Neutrophil (primary cell): Measurements from ENCODE around the gene SLC24A5.

ENCODE experiments used
- H3K27ac ChIP-seq: fragments of 200-600 bp; sonication (generic); 2 replicates; pipeline ENCODE4 v1.5.1; 2016; ENCODE audit warnings: mild to moderate bottlenecking, moderate library complexity
- H3K27me3 ChIP-seq: fragments of 200-600 bp; sonication (generic); 2 replicates; pipeline ENCODE4 v1.6.0; 2016; ENCODE audit warnings: mild to moderate bottlenecking
- H3K36me3 ChIP-seq: fragments of 200-600 bp; sonication (generic); 2 replicates; pipeline ENCODE4 v1.5.1; 2017
- H3K4me1 ChIP-seq, 2 experiments: fragments of 200-600 bp in 1 of 2; sonication (generic) in 1 of 2; 1 replicate in 1 of 2; 2 replicates in 1 of 2; pipeline versions ENCODE4 v1.5.1 to v1.6.1; 2013 to 2016; ENCODE audit warnings: low read depth in 1 of 2, low read length in 1 of 2, mild to moderate bottlenecking in 1 of 2, moderate library complexity in 1 of 2; ENCODE audit not compliant: control insufficient read depth in 1 of 2, insufficient read depth in 1 of 2
- H3K4me3 ChIP-seq, 2 experiments: fragments of 200-600 bp in 1 of 2; sonication (generic) in 1 of 2; 1 replicate in 1 of 2; 2 replicates in 1 of 2; pipeline ENCODE4 v1.5.1; 2013 to 2016; ENCODE audit warnings: low read depth in 1 of 2, low read length in 1 of 2, mild to moderate bottlenecking in 1 of 2, moderate library complexity in 1 of 2
- H3K9me3 ChIP-seq: fragments of 200-600 bp; sonication (generic); 2 replicates; pipeline ENCODE4 v1.5.1; 2016
- CTCF ChIP-seq: fragments of 200-600 bp; sonication (generic); IDR thresholded peaks from 2 replicates; pipeline ENCODE4 v1.5.1; 2016; ENCODE audit warnings: antibody characterized with exemption

Gene SLC24A5

GRCh38 chr15:48120745-48121144 lies at the start of gene SLC24A5:
TSS of gene SLC24A5 (plus strand) at chr15:48120990. CDS start at chr15:48121045, 55 bp downstream.
- H3K4me1 ChIP-seq: no peaks in the 10 kb centered on the region
- H3K36me3 ChIP-seq: no peaks in the 10 kb centered on the region
- H3K27ac ChIP-seq: no peak within 1 kb of the TSS
- TF ChIP-seq CTCF: no peak
- H3K9me3 ChIP-seq: no peaks in the 10 kb centered on the region
- H3K27me3 ChIP-seq: peaks cover 20% of the 10 kb centered on the region
- no peak within 1 kb of the TSS for H3K4me3 ChIP-seq

GRCh38 chr15:48072941-48073340 lies 47.8 kb upstream of the SLC24A5 start:
- Histone ChIP-seq H3K9me3 (no peaks in the 10 kb centered on the region), H3K27me3 (peaks cover 3% of the 10 kb centered on the region), H3K4me1 (no peaks in the 10 kb centered on the region), H3K36me3 (no peaks in the 10 kb centered on the region), H3K27ac (no peak overlapping the region), H3K4me3 (no peak overlapping the region)
- TF ChIP-seq CTCF: no peak

- Histone ChIP-seq H3K27me3 (peaks cover 3% of the 10 kb centered on the region), H3K4me3 (no peak overlapping the region), H3K27ac (no peak overlapping the region), H3K4me1 (no peaks in the 10 kb centered on the region), H3K9me3 (no peaks in the 10 kb centered on the region), H3K36me3 (no peaks in the 10 kb centered on the region)
- no peak for TF ChIP-seq CTCF
Measured at GRCh38 chr15:48073881-48074280, 46.9 kb upstream of the SLC24A5 start.

GRCh38 chr15:48076454-48076853 lies 44.3 kb upstream of the SLC24A5 start:
- TF ChIP-seq CTCF: no peak
- H3K27ac ChIP-seq: no peak overlapping the region
- H3K27me3 ChIP-seq: peaks cover 3% of the 10 kb centered on the region
- no peaks in the 10 kb centered on the region for H3K9me3 ChIP-seq
- no peak overlapping the region for H3K4me3 ChIP-seq
- H3K36me3 ChIP-seq: no peaks in the 10 kb centered on the region
- H3K4me1 ChIP-seq: no peaks in the 10 kb centered on the region

GRCh38 chr15:48077616-48078184 lies 43.1 kb upstream of the SLC24A5 start:
- Histone ChIP-seq H3K27ac (no peak overlapping the region), H3K36me3 (no peaks in the 10 kb centered on the region), H3K4me1 (no peaks in the 10 kb centered on the region), H3K9me3 (no peaks in the 10 kb centered on the region), H3K27me3 (no peaks in the 10 kb centered on the region), H3K4me3 (no peak overlapping the region)
- no peak for TF ChIP-seq CTCF
